ENCODE data around the gene CA12. TPM values are rescaled to one million over a fixed set of nuclear protein-coding genes. Genes with fewer than 3 reads are reported as not detected.

Gene CA12
- total RNA-seq, 2 experiments from 2014 or later = 0.20 TPM; not detected in 1

DNA sequence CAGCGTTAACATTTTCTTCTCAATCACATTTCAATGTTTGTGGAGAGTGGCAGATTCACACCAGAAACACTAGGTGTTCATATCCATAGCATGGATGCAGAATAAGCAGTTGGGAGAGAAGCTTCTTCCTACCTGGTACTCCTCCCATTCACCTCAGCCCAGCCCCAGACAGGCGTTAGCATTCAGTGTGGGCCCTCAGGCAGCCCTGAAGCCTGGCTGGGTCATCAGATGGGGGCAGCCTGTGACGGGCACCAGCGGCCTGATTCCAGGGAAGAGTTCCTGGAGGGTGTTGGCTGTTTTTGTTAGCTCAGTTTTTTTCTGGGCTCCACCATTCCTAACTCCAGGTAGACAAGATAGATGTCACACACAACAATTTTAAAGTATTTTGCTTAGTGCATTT is 73.2 kb downstream of the CA12 start:
- H3K27me3 Mint-ChIP-seq = no peaks in the 10 kb centered on the region
- no peaks in the 10 kb centered on the region for H3K4me1 Mint-ChIP-seq
- H3K36me3 Mint-ChIP-seq (ENCODE audit: low read depth) = no peaks in the 10 kb centered on the region
- no peak overlapping the region for H3K4me3 Mint-ChIP-seq
- H3K9me3 Mint-ChIP-seq = no peaks in the 10 kb centered on the region
- CTCF ChIA-PET = interaction anchor here (1.0 kb wide), 1 partner anchor 142 kb away, joined by 3 read pairs; no protein-coding TSS in a partner anchor
- no peak for DNase-seq
- POLR2A ChIA-PET = no interaction called here
- no peak overlapping the region for H3K27ac Mint-ChIP-seq

DNA sequence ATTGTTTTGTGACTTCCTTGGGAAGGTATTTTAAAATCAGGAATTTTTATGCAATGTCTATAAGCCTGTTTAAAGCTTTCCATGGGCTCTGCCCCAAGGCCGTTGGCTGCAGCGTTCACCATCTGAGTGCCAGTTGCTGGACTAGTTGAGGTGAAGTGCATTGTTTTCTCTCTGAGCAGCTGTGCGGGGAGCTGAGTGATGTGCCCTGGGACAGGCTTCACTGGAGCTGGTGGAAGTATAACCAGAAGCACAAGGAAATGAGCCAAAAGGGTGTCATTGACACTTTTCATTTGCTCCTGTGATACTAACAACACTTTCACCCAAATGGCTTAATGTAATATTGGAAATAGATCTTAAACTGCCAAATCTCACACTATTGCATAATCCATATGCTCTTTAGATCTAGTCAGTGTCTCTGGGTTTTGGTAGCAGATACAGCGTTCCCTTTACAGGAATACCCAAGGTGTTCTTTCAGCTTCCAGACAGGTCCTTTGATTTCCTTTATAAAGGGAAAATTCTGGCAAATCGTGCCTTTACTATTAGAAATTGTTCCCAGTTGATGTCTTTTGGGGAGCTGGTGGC is 75.1 kb downstream of the CA12 start:
- DNase-seq = no peak
- H3K4me3 Mint-ChIP-seq = no peak overlapping the region
- H3K4me1 Mint-ChIP-seq = no peaks in the 10 kb centered on the region
- H3K27me3 Mint-ChIP-seq = no peaks in the 10 kb centered on the region
- ChIA-PET POLR2A (interaction anchor here (1.1 kb wide), 1 partner anchor 10 kb away, joined by 3 read pairs; no protein-coding TSS in a partner anchor), CTCF (no interaction called here)
- H3K36me3 Mint-ChIP-seq (ENCODE audit: low read depth) = no peaks in the 10 kb centered on the region
- no peaks in the 10 kb centered on the region for H3K9me3 Mint-ChIP-seq
- H3K27ac Mint-ChIP-seq = no peak overlapping the region

DNA sequence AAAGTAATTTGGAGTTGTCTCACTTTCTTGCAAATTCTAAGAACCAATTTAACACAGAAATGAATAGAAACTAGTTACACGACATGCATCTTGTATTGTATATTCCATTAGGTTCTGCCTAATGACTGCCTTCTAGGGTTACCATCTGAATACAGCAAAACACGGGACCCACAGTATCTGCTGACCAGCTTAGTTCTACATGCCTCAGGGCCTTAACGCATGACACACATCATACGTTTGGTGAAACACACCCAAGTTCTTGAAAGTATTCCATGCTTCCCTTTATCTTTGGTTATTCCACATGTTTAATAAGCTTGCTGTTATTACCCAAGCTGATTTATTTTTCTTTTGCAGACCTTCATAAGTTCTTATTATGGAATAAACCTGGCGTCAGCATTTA is 76.4 kb downstream of the CA12 start:
- H3K4me3 Mint-ChIP-seq = no peak overlapping the region
- no peaks in the 10 kb centered on the region for H3K4me1 Mint-ChIP-seq
- DNase-seq = no peak
- ChIA-PET POLR2A (interaction anchor here (0.8 to 1.1 kb wide), 2 partner anchors 12 to 91 kb away, joined by 3 to 4 read pairs; no protein-coding TSS in a partner anchor), CTCF (interaction anchor here (0.7 kb wide), 1 partner anchor 258 kb away, joined by 3 read pairs; no protein-coding TSS in a partner anchor)
- no peaks in the 10 kb centered on the region for H3K36me3 Mint-ChIP-seq (ENCODE audit: low read depth)
- H3K9me3 Mint-ChIP-seq = no peaks in the 10 kb centered on the region
- no peak overlapping the region for H3K27ac Mint-ChIP-seq
- H3K27me3 Mint-ChIP-seq = no peaks in the 10 kb centered on the region

DNA sequence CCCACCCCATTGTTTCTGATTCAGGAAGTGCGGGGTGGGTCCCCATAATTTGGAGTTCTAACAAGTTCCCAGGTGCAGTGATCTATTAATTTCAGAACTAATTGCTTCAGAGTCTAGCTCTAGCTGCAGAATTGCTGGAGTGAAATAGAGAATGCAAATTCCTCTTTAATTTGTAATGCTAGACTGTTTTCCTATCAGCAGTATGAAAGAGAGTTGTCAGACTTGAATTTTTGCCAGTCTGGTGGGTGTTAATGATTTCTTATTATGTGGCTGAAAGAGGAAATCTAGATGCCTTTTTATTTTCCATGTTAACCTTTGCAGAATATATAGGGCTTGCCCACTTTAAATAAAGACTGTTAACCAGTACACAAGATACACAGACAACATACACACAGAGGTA is 80.6 kb downstream of the CA12 start:
- Mint-ChIP-seq H3K9me3 (no peaks in the 10 kb centered on the region), H3K27ac (no peak overlapping the region), H3K36me3 (ENCODE audit: low read depth) (peaks cover 2% of the 10 kb centered on the region), H3K4me1 (peaks cover 2% of the 10 kb centered on the region), H3K27me3 (no peaks in the 10 kb centered on the region), H3K4me3 (no peak overlapping the region)
- DNase-seq = no peak
- POLR2A ChIA-PET = no interaction called here
- CTCF ChIA-PET = no interaction called here

DNA sequence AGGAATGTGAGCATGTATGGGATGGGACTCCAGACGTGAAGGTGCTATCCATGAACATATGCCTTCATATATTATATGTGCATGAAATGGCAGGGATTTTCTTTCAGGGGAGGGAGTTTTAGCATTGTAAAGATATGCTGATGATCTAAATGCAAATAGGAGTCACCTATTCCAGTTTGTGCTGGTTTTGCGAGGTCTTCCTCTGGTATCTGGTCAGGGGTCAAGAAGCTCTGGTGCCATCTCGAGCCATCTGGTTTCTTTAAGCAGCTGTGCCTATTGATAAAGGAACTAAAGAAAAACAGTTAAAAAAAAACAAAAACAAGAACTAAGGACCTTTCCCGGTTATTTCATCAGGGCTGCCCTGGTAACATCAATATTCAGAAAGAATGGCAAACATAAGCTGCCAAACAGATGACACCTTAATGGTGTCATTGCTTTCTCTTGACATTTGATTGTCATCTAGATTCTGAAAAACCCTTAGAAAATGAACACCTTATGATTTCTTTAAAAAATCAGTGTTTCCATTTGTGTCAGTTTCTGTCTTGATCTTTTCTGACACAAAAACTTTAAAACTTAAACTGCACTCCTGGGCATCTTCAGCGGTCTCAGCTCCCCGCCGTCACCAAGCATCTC is 81.6 kb downstream of the CA12 start:
- Mint-ChIP-seq H3K36me3 (ENCODE audit: low read depth) (peaks cover 2% of the 10 kb centered on the region), H3K27ac (no peak overlapping the region), H3K4me1 (peaks cover 2% of the 10 kb centered on the region), H3K27me3 (no peaks in the 10 kb centered on the region), H3K4me3 (no peak overlapping the region), H3K9me3 (no peaks in the 10 kb centered on the region)
- ChIA-PET POLR2A (no interaction called here), CTCF (interaction anchor here (1.1 kb wide), 1 partner anchor 9 kb away, joined by 3 read pairs; no protein-coding TSS in a partner anchor)
- DNase-seq = no peak

DNA sequence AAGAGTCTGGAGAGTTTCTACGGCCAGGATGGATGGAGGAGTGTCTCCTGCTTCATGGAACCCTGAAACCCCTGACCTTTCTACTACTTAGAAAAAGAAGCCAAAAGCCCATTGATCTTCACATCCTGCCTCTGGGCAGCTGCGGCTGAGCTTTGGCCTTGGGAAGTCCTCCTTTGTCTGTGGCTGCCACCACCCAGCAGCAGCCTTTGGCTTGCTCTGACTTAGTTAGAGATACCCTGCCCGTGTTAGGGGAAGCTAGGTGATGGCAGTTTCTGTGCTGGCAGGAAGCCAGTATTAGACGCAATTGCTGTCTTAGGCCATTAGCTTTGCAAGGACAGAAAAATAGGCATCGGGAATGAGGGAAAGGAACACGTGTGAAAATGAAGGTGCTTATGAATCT is 85.5 kb downstream of the CA12 start:
- H3K4me1 Mint-ChIP-seq = peaks cover 2% of the 10 kb centered on the region
- peaks cover 2% of the 10 kb centered on the region for H3K36me3 Mint-ChIP-seq (ENCODE audit: low read depth)
- no peak overlapping the region for H3K4me3 Mint-ChIP-seq
- H3K27me3 Mint-ChIP-seq = no peaks in the 10 kb centered on the region
- H3K27ac Mint-ChIP-seq = no peak overlapping the region
- no peaks in the 10 kb centered on the region for H3K9me3 Mint-ChIP-seq
- DNase-seq = no peak
- CTCF ChIA-PET = no interaction called here
- POLR2A ChIA-PET = no interaction called here

DNA sequence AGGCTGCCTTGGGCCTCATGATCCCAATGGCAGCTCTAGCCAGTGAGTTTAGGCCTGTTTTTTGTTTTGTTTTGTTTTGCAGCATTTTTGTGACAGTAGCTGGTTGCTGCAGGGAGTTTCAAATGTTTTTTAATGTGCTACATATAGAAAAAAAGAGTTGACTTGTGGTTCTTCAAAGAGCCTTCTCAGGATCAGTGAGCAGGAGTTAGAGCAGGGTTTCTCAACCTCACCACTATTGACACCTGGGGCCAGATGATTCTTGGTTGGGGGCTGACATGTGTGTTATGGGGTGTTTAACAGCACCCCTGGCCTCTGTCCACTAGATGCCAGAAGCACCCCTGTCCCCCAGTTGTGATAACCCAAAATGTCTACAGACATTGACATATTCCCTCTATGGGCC is 86.3 kb downstream of the CA12 start:
- Mint-ChIP-seq H3K27ac (no peak overlapping the region), H3K4me3 (no peak overlapping the region), H3K9me3 (no peaks in the 10 kb centered on the region), H3K4me1 (peaks cover 2% of the 10 kb centered on the region), H3K36me3 (ENCODE audit: low read depth) (peaks cover 2% of the 10 kb centered on the region), H3K27me3 (no peaks in the 10 kb centered on the region)
- POLR2A ChIA-PET = interaction anchor here (0.9 kb wide), 1 partner anchor 104 kb away, joined by 3 read pairs; no protein-coding TSS in a partner anchor
- CTCF ChIA-PET = no interaction called here
- DNase-seq = no peak

DNA sequence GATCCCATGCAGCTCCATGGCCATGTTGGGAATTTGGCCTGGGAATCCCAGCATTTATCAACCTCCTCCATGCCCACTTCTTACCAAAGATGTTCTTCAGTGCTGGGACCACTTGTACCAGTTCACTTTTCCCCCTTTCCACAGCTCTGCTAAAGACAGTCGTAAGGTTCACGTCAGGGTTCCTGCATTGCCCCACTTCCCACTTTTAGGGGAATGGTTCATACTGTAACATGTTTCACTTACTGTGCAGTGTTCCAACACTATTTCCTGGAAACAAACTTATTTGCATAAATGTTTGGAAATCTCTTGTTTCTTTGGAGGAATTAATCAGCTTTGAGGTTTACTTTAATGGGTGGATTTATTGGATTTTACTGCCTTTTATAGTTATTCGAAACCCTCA is 87.3 kb downstream of the CA12 start:
- DNase-seq = no peak
- Mint-ChIP-seq H3K4me3 (no peak overlapping the region), H3K9me3 (no peaks in the 10 kb centered on the region), H3K27me3 (no peaks in the 10 kb centered on the region), H3K36me3 (ENCODE audit: low read depth) (peaks cover 2% of the 10 kb centered on the region), H3K27ac (no peak overlapping the region), H3K4me1 (peaks cover 2% of the 10 kb centered on the region)
- CTCF ChIA-PET = interaction anchor here (0.6 kb wide), 1 partner anchor 1720 kb away, joined by 4 read pairs; no protein-coding TSS in a partner anchor
- POLR2A ChIA-PET = interaction anchor here (0.9 kb wide), 1 partner anchor 103 kb away, joined by 3 read pairs; no protein-coding TSS in a partner anchor

DNA sequence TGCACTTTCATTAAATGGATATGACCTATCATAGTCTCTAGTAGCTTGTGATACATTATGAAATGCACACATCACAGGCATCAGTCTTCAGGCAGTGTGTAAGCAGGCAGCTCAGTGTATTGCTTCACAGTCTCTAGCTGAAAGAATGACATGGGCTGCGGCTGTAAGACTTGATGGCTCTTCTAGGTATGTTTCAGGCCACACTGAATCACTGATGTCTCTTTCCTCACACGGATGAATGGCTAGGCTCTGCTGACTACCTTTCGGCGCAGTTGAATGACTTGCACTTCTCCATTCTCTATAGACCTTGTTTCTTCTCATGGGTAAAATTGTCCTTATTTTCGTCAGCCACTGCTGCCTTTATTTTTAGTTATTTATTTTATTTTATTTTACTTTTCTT is 88.9 kb downstream of the CA12 start:
- Mint-ChIP-seq H3K27me3 (no peaks in the 10 kb centered on the region), H3K36me3 (ENCODE audit: low read depth) (peaks cover 2% of the 10 kb centered on the region), H3K9me3 (no peaks in the 10 kb centered on the region), H3K27ac (no peak overlapping the region), H3K4me3 (no peak overlapping the region), H3K4me1 (peaks cover 7% of the 10 kb centered on the region)
- CTCF ChIA-PET = interaction anchor here (0.6 to 5.5 kb wide), 3 partner anchors 63 to 245 kb away, joined by 4 to 31 read pairs (median 10); no protein-coding TSS in a partner anchor
- DNase-seq = no peak
- POLR2A ChIA-PET = no interaction called here

DNA sequence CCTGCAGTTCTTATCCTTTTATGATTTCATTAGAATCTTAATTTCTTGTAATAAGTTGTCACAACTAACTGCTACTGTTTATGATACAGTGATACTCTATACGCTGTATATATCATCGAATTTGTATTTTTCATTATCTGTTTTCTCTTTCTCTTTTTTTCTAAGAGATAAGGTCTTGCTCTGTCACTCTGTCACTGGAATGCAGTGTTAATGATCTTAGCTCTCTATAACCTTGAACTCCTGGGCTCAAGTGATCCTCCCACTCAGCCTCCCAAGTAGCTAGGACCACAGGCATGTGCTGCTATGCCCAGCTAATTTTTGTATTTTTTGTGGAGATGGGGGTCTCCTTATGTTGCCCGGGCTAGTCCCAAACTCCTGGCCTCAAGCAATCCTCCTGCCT is 89.4 kb downstream of the CA12 start:
- Mint-ChIP-seq H3K4me1 (peaks cover 7% of the 10 kb centered on the region), H3K27ac (no peak overlapping the region), H3K9me3 (no peaks in the 10 kb centered on the region), H3K36me3 (ENCODE audit: low read depth) (peaks cover 2% of the 10 kb centered on the region), H3K27me3 (no peaks in the 10 kb centered on the region), H3K4me3 (no peak overlapping the region)
- no peak for DNase-seq
- POLR2A ChIA-PET = no interaction called here
- CTCF ChIA-PET = interaction anchor here (0.6 to 5.5 kb wide), 4 partner anchors 64 to 244 kb away, joined by 3 to 31 read pairs (median 7); no protein-coding TSS in a partner anchor

DNA sequence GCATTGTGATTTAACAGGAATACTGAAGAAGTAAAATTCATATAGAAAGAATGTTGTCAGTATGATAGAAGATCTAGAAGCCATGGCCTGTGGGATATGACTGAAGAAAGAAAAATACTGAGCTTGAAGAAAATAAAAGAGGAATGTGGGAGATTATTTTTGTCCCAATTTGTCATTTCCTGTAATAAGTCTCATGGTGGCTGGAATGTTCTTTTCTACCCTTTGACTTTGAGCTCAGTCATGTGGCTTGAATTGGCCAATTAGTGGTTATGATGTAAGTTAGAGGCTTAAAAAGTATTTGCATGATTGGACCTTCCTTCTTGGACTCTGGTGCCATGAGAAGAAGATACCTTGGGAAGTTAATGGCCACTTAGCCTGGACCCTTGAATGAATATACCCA is 90.1 kb downstream of the CA12 start:
- peaks cover 2% of the 10 kb centered on the region for H3K36me3 Mint-ChIP-seq (ENCODE audit: low read depth)
- H3K27me3 Mint-ChIP-seq = no peaks in the 10 kb centered on the region
- no peaks in the 10 kb centered on the region for H3K9me3 Mint-ChIP-seq
- ChIA-PET CTCF (interaction anchor here (0.6 to 5.5 kb wide), 9 partner anchors 9 to 243 kb away, joined by 3 to 31 read pairs (median 3); no protein-coding TSS in a partner anchor), POLR2A (interaction anchor here (0.7 kb wide), 1 partner anchor 13 kb away, joined by 3 read pairs; no protein-coding TSS in a partner anchor)
- DNase-seq = no peak
- H3K4me1 Mint-ChIP-seq = peaks cover 7% of the 10 kb centered on the region
- no peak overlapping the region for H3K27ac Mint-ChIP-seq
- no peak overlapping the region for H3K4me3 Mint-ChIP-seq

DNA sequence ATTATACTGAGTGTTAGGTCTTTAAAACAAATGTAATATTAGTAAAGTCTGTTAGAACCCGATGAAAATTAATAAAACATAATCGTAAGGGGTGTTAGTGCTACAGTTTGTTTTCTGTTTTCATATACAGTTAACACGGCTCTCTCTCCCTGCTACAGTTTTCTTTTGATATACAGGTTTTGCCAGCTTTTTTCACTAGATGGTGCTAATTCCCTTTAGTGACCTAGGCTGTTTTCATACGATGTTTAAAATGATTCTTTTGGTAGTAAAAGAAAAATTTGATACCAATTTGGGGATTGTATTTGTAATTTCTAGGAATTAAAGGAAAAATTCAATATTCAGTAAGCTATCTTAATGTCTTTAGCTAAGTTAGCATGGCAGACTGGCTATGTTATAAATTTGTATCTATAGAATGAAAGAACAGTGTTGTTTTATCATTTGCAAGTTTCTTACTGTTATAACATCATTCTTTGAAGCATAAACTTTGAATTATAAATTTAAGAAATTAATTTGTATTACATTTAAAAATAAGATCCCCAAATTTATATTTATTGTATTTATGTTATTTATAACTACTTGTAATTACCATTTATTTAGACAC is 92.8 kb downstream of the CA12 start:
- Mint-ChIP-seq H3K27ac (no peak overlapping the region), H3K36me3 (ENCODE audit: low read depth) (no peaks in the 10 kb centered on the region), H3K4me3 (no peak overlapping the region), H3K9me3 (no peaks in the 10 kb centered on the region), H3K4me1 (peaks cover 5% of the 10 kb centered on the region), H3K27me3 (no peaks in the 10 kb centered on the region)
- CTCF ChIA-PET = interaction anchor here (0.6 to 5.5 kb wide), 10 partner anchors 90 to 311 kb away, joined by 3 to 31 read pairs (median 4); no protein-coding TSS in a partner anchor
- DNase-seq = no peak
- POLR2A ChIA-PET = no interaction called here

DNA sequence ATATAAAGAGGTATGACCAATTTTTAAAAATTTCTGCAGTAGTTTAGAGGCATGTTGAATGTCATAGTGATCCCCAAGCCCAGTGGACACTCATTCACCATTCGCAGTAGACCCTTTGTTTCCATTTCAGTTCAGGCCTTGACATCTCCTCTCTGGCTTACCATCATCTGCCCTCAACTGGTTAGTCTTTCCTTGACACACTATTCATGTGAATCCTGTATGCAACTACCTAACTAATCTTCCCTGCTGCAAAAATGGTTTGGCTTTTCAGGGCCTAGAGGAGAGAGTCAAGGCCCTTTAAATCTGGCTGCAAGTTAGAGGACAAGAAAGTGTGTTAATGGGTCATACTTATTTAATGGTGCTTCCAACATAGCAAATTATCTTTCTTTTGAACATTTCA is 93.3 kb downstream of the CA12 start:
- H3K9me3 Mint-ChIP-seq = no peaks in the 10 kb centered on the region
- H3K27ac Mint-ChIP-seq = no peak overlapping the region
- no peak for DNase-seq
- ChIA-PET CTCF (interaction anchor here (0.7 to 5.5 kb wide), 9 partner anchors 9 to 311 kb away, joined by 3 to 31 read pairs (median 4); no protein-coding TSS in a partner anchor), POLR2A (no interaction called here)
- no peaks in the 10 kb centered on the region for H3K27me3 Mint-ChIP-seq
- H3K4me1 Mint-ChIP-seq = peaks cover 7% of the 10 kb centered on the region
- H3K36me3 Mint-ChIP-seq (ENCODE audit: low read depth) = peaks cover 3% of the 10 kb centered on the region
- no peak overlapping the region for H3K4me3 Mint-ChIP-seq

Measured in activated CD4-positive, alpha-beta memory T cell treated with anti-CD3 and anti-CD28 coated beads, Interleukin-2, amount 10 ng/mL, durations not matched to agents 7 days and 5 days (primary cell).